ENCODE data around the gene HEATR9. TPM values are rescaled to one million over a fixed set of nuclear protein-coding genes. Genes with fewer than 3 reads are reported as not detected.

Gene HEATR9
- total RNA-seq, 1 experiment from 2014 or later, result not detected

DNA sequence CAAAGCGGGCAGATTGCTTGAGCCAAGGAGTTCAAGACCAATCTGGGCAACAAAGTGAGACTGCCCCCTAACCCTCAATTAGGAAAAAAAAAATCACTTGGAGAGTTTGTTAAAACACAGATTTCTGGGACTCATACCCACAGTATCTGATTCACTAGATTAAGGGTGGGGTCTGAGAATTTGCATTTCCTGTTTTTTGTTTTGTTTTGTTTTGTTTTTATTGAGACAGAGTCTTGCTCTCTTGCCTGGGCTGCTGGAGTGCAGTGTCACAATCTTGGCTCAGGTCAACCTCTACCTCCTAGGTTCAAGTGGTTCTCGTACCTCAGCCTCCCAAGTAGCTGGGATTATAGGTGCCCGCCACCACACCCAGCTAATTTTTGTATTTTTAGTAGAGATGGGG lies 1.1 kb downstream of the HEATR9 start:
- POLR2A ChIA-PET, result no interaction called here

GRCh38 chr17:35866341-35866950 lies 2.2 kb downstream of the HEATR9 start:
- Histone ChIP-seq H3K27me3 (replicated peaks; ENCODE audit: control insufficient read depth, insufficient read depth, low read length) (no peaks in the 10 kb centered on the region), H3K4me3 (ENCODE audit: low read depth, low read length) (no peak overlapping the region), H3K9me3 (no peaks in the 10 kb centered on the region), H3K4me1 (peaks cover 22% of the 10 kb centered on the region), H3K36me3 (ENCODE audit: control insufficient read depth, insufficient read depth, low read length) (no peaks in the 10 kb centered on the region)
- peaks cover 18% of the 10 kb centered on the region for H3K4me1 Mint-ChIP-seq (ENCODE audit: low read depth, unreplicated experiment)
- no peak for TF ChIP-seq CTCF (IDR thresholded peaks at IDR 0.05; ENCODE audit: insufficient read depth in 1 of 2, low read depth in 1 of 2, low read length in 1 of 2, severe bottlenecking in 1 of 2, unreplicated experiment in 1 of 2)
- ChIA-PET CTCF (interaction anchor here (0.6 to 1.5 kb wide), 2 partner anchors 25 to 58 kb away, joined by 3 to 7 read pairs; partner anchors contain the start of gene TAF15), POLR2A (interaction anchor here (0.5 to 0.6 kb wide), 2 partner anchors 36 to 99 kb away, joined by 3 to 4 read pairs; no protein-coding TSS in a partner anchor)
- DNase-seq, result no peak
- intact Hi-C loops (cut with micrococcal nuclease; ENCODE audit: unreplicated experiment), result no loop called here
- BruUV-seq (replicated peaks), result no TSS peak
- H3K27me3 Mint-ChIP-seq (ENCODE audit: insufficient read depth, unreplicated experiment), result no peaks in the 10 kb centered on the region
- H3K27ac Mint-ChIP-seq (ENCODE audit: unreplicated experiment), result no peak overlapping the region
- no peak overlapping the region for H3K4me3 Mint-ChIP-seq (ENCODE audit: unreplicated experiment)
- no peaks in the 10 kb centered on the region for H3K9me3 Mint-ChIP-seq (ENCODE audit: unreplicated experiment)
- H3K36me3 Mint-ChIP-seq (ENCODE audit: insufficient read depth, unreplicated experiment), result no peaks in the 10 kb centered on the region

More for the DNA sequence above, 1.1 kb downstream of the HEATR9 start:
- no peak for DNase-seq
- no peaks in the 10 kb centered on the region for H3K36me3 Mint-ChIP-seq (ENCODE audit: insufficient read depth, unreplicated experiment)
- intact Hi-C loops (cut with micrococcal nuclease; ENCODE audit: unreplicated experiment), result no loop called here
- H3K27ac Mint-ChIP-seq (ENCODE audit: unreplicated experiment), result no peak overlapping the region
- peaks cover 22% of the 10 kb centered on the region for H3K4me1 ChIP-seq
- no peaks in the 10 kb centered on the region for H3K9me3 ChIP-seq
- peaks cover 18% of the 10 kb centered on the region for H3K4me1 Mint-ChIP-seq (ENCODE audit: low read depth, unreplicated experiment)
- CTCF ChIA-PET, result no interaction called here
- H3K9me3 Mint-ChIP-seq (ENCODE audit: unreplicated experiment), result no peaks in the 10 kb centered on the region
- no peak overlapping the region for H3K4me3 Mint-ChIP-seq (ENCODE audit: unreplicated experiment)
- no peaks in the 10 kb centered on the region for H3K27me3 Mint-ChIP-seq (ENCODE audit: insufficient read depth, unreplicated experiment)
- TF ChIP-seq CTCF (IDR thresholded peaks at IDR 0.05; ENCODE audit: insufficient read depth in 1 of 2, low read depth in 1 of 2, low read length in 1 of 2, severe bottlenecking in 1 of 2, unreplicated experiment in 1 of 2), result no peak
- BruUV-seq (replicated peaks), result no TSS peak
- H3K36me3 ChIP-seq (ENCODE audit: control insufficient read depth, insufficient read depth, low read length), result no peaks in the 10 kb centered on the region
- H3K27me3 ChIP-seq (replicated peaks; ENCODE audit: control insufficient read depth, insufficient read depth, low read length), result no peaks in the 10 kb centered on the region
- no peak overlapping the region for H3K4me3 ChIP-seq (ENCODE audit: low read depth, low read length)

- no peaks in the 10 kb centered on the region for H3K9me3 ChIP-seq
- Mint-ChIP-seq H3K4me3 (ENCODE audit: unreplicated experiment) (no peak overlapping the region), H3K9me3 (ENCODE audit: unreplicated experiment) (no peaks in the 10 kb centered on the region), H3K4me1 (ENCODE audit: low read depth, unreplicated experiment) (peaks cover 18% of the 10 kb centered on the region), H3K36me3 (ENCODE audit: insufficient read depth, unreplicated experiment) (no peaks in the 10 kb centered on the region), H3K27ac (ENCODE audit: unreplicated experiment) (no peak overlapping the region), H3K27me3 (ENCODE audit: insufficient read depth, unreplicated experiment) (no peaks in the 10 kb centered on the region)
- DNase-seq, result peak in 1 of 2 experiments; percentile 42
- no TSS peak for BruUV-seq (replicated peaks)
- ChIA-PET CTCF (interaction anchor here (1.5 kb wide), 2 partner anchors 11 to 57 kb away, joined by 3 to 4 read pairs; partner anchors contain the start of gene TAF15), POLR2A (interaction anchor here (0.5 to 0.6 kb wide), 2 partner anchors 37 to 99 kb away, joined by 3 to 4 read pairs; no protein-coding TSS in a partner anchor)
- no peak overlapping the region for H3K4me3 ChIP-seq (ENCODE audit: low read depth, low read length)
- H3K27me3 ChIP-seq (replicated peaks; ENCODE audit: control insufficient read depth, insufficient read depth, low read length), result no peaks in the 10 kb centered on the region
- intact Hi-C loops (cut with micrococcal nuclease; ENCODE audit: unreplicated experiment), result no loop called here
- H3K4me1 ChIP-seq, result peaks cover 22% of the 10 kb centered on the region
- TF ChIP-seq CTCF (IDR thresholded peaks at IDR 0.05; ENCODE audit: insufficient read depth in 1 of 2, low read depth in 1 of 2, low read length in 1 of 2, severe bottlenecking in 1 of 2, unreplicated experiment in 1 of 2), result no peak
- no peaks in the 10 kb centered on the region for H3K36me3 ChIP-seq (ENCODE audit: control insufficient read depth, insufficient read depth, low read length)
Measured at GRCh38 chr17:35865412-35866340, 3.0 kb downstream of the HEATR9 start.

Measured in Caco-2 (cell line).